Omental fat pad (tissue), 4 donors: ENCODE results near the gene MAIP1. TPM values are rescaled to one million over a fixed set of nuclear protein-coding genes. Genes with fewer than 3 reads are reported as not detected.
"Not testable (repeated sequence)": the region's sequence is repeated elsewhere in the genome, so short reads cannot be mapped to it uniquely, and the experiment has no call there.

ENCODE experiments used
- ATAC-seq: fragments of 150-250 bp; one replicate; pipeline ENCODE4 v1.9.1; 2016; ENCODE audit warnings: mild to moderate bottlenecking, moderate library complexity; ENCODE audit not compliant: low FRiP score
- DNase-seq: peaks from one replicate; pipeline ENCODE4 v3.0.0-alpha.2; 2019; ENCODE audit warnings: low spot score
- CTCF ChIP-seq, 3 donors: fragments of 450-650 bp; IDR thresholded peaks; one replicate each; pipeline ENCODE4 v1.5.1; 2016 to 2017; ENCODE audit warnings: antibody characterized with exemption in 3 of 3, mild to moderate bottlenecking in 3 of 3, moderate library complexity in 2 of 3
- total RNA-seq, 4 donors: library from RNA; depleted of rRNA; stranded (reverse); fragments of >200 nt; gene quantifications; one replicate each; pipeline ENCODE4 v1.1.0, GENCODE V29; 2016

Gene MAIP1
- 10 to 100 TPM; 10.2 to 21.7 (median 20.0) TPM for total RNA-seq

GRCh38 chr2:199955339-199956061 lies at the start of gene MAIP1, which contains the start of gene TYW5:
TSS of gene MAIP1 (plus strand) at chr2:199955582. CDS start at chr2:199955799, 217 bp downstream.
TSS of gene TYW5 (minus strand) at chr2:199955491. CDS start at chr2:199955470, 21 bp downstream.
- ATAC-seq (peak; percentile 95), DNase-seq (peak; percentile 44)
- TF ChIP-seq CTCF (IDR thresholded peaks at IDR 0.05), result no peak

- DNase-seq, result no peak
- no peak for ATAC-seq
- TF ChIP-seq CTCF (IDR thresholded peaks at IDR 0.05), result no peak
Measured at GRCh38 chr2:199907008-199907714, 48.2 kb upstream of the MAIP1 start.

- DNase-seq (no peak), ATAC-seq (no peak)
- TF ChIP-seq CTCF (IDR thresholded peaks at IDR 0.05), result no peak
Measured at GRCh38 chr2:199910338-199911051, 44.9 kb upstream of the MAIP1 start.

GRCh38 chr2:199911052-199911876 lies 44.1 kb upstream of the MAIP1 start, which contains the start of gene C2orf69:
TSS of gene C2orf69 (plus strand) at chr2:199911293. CDS start at chr2:199911439, 146 bp downstream.
- no peak for TF ChIP-seq CTCF (IDR thresholded peaks at IDR 0.05)
- peak; percentile 99 for ATAC-seq

GRCh38 chr2:199911877-199912161 lies 43.6 kb upstream of the MAIP1 start:
- DNase-seq, result no peak
- no peak for TF ChIP-seq CTCF (IDR thresholded peaks at IDR 0.05)
- no peak for ATAC-seq

More at GRCh38 chr2:199911052-199911876, 44.1 kb upstream of the MAIP1 start, which contains the start of gene C2orf69:
- peak; percentile 90 for DNase-seq

GRCh38 chr2:199912553-199913114 lies 42.7 kb upstream of the MAIP1 start:
- DNase-seq, ATAC-seq: not testable (repeated sequence)
